Astrocyte of the hippocampus (primary cell): ENCODE results near the gene MBNL2.
"Not testable (repeated sequence)": the region's sequence is repeated elsewhere in the genome, so short reads cannot be mapped to it uniquely, and the experiment has no call there.

Source experiments
- DNase-seq: peaks from one replicate; pipeline ENCODE4 v3.0.0; 2011; ENCODE audit warnings: low read depth, low spot score

Gene MBNL2

DNA sequence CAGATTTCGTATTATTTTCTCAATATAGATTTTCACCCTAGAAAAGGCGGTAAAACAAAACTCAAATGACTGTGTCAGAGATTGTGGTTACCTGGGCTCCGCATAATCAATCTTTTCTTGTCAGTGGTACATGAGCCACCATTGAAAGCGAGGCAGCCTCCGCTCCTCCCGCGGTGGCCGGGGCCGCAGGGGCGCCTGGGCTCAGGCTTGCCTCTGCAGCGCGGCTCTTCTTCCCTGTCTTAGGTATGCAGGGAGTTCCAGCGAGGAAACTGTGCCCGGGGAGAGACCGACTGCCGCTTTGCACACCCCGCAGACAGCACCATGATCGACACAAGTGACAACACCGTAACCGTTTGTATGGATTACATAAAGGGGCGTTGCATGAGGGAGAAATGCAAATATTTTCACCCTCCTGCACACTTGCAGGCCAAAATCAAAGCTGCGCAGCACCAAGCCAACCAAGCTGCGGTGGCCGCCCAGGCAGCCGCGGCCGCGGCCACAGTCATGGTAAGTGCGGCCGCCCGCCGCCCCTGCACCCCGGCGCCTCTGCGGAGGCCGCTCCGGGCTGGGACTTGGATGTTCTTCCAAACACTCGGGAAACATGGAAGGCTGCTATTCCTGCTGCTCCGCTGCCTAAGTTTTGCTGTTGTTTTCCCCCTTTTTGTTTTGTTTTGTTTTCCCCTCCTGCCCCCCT, 124.6 kb downstream of the MBNL2 start:
- no peak for DNase-seq

DNA sequence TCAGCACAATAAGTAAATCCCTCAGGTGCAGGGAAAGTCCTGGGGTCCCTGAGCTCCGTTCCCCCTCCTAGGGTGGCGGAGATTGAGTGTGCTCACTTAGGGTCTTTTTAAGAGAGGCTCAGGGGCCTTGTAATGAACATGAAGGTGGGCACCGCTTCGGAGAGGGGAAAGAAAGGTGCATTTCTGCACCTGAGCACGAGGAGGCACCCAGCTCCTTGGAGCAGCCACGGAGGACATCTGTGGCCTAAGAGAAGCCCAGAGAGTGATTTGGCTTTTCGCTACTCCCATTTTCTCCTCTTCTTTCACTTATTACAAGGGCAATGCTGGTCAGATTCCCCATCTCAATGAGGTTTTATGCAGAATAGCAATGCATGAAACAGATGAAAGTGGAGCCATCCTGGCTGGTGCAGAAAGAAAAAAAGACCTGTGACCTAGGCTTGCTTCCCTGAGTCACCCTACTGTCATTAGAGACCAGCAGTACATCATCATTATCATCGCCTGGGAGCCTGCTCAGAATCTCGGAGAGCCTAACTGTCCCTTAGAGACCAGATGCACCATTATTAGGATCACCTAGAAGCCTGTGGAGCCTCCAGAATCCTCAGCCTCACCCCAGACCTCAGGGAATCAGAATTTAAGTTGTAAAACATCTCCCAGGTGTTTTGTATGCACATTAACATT, 125.3 kb downstream of the MBNL2 start:
- no peak for DNase-seq

DNA sequence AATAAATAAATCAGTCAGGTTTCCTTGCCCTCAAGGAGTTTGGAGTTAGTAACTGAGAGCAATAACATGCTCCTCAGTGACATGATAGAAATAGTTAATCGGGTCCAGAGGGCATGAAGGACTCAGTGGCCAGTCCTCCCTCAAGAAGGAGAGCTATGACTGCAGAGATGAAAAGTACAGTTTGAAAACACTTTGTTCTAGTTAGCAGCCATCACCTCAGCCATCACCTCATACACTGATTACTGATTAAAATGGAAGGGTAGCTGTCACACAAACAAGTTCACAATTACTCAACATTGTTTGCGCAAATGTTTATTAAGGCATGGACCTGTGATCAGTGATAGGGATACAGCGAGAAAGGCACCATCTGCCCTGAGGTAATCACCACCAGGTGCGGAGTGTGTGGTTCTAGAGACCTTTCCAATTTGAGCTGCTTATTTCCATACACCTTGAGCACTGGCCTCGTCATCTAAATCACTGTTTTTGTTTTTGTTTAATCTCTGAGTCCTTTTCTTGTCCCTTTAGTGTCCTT, 126.5 kb downstream of the MBNL2 start:
- no peak for DNase-seq

DNA sequence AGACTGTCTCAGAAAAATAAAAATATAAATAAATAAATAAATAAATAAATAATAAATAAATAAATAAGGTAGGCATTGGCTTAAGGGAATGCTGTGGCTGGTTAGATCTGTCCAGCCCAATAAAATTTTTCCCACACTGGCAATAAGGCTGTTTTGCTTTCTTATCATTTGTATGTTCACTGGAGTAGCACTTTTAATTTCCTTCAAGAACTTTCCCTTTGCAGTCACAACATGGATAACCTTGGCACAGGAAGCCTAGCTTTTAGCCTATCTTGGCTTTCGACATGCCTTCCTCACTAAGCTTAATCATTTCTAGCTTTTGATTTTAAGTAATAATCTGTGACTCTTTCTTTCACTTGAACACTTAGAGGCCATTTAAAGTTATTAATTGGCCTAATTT, 129.9 kb downstream of the MBNL2 start:
- DNase-seq = not testable (repeated sequence)

DNA sequence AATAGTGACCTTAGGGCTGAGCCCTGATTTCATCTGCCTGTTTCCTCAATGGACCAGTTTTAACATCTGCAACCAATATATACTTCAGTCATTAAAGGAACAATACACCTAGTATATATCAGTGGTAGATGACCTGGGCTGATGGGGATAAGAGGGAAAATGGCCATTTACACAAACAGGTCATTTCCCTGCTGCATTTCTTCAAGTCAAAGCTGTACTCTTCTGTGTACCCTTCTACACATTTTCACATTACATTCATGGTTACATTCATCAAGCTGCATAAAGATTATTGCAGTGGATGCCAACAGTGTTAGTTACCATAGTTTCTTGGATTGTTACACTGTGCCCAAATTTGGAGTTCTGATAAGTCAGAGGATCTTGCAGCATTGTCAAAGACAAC, 130.7 kb downstream of the MBNL2 start:
- DNase-seq = no peak

DNA sequence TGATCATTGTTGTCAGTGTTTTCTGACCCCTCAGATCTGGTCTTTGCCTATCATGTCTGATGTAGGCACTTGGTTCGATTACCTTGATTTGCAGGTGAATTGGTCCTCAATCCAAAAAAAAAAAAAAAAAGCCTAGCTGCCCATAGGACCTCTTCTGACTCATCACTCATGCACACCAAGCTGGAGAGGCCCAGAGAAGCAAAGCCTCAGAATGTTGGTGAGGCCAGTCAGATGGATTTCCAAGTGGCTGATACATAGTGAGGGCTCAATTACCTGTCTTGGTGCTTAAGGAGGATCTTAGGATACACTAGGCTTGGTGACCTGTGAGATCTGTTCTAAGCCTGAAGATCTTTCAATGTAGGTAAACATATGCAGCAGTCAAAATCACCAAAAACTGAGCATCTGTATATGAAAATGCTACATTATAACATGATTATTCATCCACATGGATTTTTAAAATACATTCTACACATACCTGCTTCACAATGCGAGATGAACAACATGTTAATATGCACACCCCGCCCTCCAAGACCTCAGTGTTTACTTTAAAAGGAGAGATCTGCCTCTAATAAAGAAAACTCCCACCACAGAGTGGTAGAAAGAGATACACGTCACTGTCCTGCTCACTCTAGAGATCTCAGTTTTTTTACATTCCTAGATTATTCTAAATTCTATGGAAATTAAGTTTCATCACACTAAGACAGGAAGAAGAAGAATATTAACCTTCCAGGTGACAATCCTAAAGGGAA, 132.0 kb downstream of the MBNL2 start:
- DNase-seq = peak; percentile 61

DNA sequence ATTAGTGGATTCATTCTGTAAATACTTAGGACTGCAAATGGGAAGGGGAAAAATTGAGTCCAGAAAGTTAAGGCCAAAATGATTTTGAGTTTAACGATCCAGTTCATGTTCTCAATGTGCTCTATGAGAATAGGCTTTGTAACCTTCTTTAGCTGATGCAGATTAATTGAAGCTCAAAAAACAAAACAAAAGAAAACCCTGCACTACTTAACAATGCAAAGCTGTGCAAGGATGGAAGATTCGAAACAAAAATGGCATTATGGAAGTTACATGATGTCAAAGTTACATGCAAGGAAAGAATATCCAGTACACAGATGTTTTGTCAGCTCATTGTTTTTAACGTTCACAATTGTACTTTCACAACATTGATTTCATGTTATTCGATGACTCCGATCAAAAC, 132.7 kb downstream of the MBNL2 start:
- no peak for DNase-seq

DNA sequence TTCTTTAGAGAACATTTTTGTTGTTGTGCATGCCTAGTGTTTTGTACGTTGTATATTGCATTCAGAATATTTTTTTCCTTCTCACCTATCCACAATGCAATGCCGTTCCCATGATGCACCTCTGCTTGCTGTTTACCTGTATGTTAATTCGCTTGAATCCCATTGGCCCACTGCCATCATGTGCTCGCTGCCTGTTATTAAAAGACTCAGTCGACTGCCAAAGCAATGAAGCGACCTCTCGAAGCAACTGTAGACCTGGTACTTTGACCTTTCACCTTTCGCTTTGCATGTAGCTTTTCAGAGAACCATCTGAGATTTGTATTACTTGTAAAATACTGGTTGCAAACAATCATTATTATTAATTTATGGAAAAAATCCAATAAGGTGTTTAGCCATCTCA, 134.5 kb downstream of the MBNL2 start:
- DNase-seq = no peak

DNA sequence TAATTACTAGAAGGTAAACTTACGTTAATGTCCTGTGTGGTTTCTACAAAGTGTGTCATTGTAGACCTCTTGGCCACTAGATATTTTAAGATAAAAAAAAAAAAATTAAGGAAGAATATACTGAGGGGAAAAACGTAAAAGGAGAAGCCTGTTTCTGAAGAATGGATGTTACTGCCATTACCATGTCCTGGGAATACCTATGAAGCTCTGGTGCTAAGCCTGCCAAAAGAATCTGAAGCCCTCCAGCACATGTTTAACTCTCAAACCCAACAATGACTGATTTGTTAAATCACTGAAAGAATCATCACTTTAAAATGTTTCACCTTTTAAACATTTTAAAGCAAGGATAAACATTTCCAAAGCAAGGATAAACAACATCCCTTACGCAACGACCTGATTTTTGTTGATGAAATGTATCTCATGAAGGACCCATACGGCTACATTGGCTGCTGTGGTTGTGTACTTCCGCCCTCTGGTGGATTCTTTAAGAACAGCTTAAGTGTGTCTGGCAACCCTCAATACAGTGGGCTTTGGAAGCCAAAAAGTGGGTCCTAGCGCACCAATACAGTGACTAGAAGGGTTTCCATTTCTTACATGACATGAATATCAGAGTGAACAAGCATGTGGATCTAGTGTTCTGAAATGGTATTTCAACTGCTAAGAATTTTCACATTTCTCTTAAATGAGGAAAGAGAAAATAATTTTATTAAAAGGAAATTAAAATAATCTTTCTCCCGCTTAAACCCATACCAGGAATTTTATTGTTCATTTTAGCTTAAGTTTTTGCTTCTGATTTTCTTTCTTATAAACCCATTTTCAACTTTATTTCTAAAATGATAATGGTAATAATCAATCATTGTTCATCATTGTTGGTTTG, 137.3 kb downstream of the MBNL2 start:
- peak; percentile 84 for DNase-seq

DNA sequence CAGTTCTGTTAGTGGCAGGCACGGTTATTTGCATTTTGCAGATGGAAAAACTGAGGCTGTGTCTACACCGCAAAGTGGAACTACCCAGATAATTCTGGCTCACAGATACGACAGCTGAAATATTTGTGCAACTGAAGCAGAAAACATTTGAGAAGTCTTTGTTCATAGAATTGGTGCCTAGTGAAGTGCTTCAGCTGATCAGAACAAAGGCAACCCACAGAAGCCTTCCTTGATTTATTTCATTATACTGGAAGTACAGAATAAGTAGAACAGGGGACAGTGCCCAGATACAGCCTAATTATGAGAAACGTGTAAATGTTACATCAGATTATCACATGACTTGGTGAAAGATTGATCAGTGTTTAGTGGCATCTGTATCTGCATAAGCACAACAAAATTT, 138.5 kb downstream of the MBNL2 start:
- no peak for DNase-seq

DNA sequence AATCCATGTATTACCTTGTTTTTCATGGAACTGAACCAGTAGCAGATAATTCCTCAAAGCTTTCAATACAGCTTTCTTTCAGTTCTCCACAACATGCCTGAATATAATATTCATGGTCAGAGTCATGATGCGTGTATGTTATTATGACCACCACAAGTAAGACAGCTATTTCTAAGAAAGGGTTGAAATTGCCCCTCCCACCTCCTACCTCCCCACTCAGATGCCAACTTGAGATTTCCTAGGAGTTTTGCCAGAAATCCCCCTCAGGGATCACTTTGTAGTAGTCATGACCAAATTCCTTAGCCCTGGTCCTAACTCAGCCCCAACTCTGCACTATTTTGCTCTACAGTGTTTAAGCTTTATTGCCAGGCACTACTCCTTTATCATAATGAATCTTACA, 141.9 kb downstream of the MBNL2 start:
- DNase-seq = peak; percentile 27

DNA sequence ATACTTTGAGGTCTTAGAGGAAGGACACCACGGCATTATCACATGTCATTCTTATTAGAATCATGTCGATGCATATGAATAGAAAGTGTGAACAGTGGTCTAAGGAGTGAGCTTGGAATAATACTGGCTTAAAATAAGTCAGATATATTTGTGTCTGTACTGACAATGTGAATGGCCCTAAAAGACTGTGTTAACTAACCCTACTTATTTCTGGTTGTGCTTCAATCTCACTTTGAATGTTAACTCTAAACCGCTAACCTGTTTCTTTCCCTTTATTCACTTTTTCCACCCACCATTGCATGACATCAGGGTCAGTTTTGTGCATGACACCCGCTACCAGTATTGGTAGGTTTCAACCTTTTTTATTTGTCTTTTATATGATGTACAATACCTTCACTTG, 142.7 kb downstream of the MBNL2 start:
- DNase-seq = no peak

DNA sequence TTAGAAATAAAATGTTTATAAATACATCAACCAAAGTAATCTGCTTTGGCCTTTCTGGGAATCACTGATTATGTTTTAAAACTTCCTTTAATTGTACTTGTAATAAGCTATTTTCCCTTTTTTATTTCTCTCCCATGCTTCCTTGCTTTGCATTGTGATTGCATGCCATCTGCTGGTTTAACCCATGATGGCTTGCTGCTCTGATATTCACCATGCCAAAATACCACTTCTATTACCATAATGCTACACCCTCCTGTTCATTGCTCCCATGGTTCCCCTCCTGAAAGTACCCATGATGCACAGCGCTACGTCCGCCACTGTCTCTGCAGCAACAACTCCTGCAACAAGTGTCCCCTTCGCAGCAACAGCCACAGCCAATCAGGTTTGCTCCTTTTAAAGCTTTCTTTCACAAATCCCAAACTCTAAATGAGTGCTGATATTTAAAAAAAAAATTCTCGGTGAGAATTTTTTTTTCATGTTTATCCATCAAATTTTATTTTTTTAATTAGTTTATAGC, 144.1 kb downstream of the MBNL2 start:
- DNase-seq = no peak

DNA sequence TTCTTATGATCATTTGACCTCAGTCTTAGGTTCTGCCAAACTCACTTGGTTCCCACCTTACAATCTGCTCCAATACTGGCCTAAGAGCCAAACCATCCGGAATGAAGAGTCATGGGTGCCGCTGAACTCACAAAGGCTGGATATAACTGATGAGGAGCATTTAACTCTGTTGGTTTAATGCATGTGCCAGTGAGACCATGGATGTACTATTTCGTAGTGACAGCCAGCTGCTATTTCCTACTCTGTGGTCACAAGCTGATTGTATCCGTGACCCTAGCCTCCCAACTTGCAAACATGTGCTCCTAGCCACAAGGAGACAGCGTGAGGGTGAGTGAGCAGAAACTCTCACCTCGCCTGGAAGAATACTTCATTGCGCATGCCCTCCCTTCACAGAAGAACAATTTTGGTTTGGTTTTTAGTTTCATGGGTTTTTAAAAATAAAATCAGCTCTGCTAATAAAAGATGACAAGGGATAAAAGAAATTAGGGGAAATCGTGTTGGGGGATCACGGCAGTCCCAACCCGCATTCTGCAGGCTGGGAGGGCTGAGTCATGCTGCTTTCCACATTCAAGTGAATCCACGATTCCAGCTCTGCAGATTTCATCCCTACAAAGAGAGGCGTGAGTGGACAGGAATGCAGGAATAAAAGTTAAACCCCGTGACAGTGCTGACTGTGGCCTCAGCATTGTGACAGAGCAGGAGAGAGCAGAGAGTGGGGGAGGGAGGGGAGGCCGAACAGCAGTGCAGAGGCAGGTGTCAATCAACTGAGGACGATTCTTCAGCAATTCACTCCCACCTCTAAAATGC, 145.1 kb downstream of the MBNL2 start:
- peak; percentile 92 for DNase-seq

DNA sequence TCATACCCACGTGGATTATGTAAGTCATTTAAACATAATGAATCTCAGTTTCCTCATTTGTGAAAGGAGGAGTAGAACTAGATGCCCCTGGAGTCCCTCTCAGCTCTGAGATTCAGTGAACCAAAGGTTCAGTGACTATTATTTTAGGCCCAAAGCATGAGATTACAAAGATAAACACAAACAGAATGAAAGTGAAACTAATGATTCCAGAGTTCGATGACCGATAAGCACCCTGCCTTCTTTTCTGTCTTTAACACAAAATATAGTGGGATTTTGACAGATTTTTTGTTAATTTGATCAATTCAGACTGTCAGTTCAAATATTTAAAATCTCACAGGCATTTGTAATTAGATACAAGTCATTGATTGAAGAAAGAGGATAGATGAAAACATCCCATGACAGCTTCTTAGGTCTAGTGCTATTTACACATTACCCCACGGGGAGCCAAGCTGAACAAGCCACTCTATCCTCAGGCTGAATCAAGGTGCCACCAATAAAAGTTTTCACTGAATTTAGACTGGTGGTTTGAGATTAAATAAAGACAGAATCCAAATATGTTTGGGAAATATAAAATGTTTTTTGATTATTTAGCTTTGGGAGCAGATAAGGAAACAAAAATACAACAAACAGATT, 147.2 kb downstream of the MBNL2 start:
- DNase-seq = peak; percentile 28

DNA sequence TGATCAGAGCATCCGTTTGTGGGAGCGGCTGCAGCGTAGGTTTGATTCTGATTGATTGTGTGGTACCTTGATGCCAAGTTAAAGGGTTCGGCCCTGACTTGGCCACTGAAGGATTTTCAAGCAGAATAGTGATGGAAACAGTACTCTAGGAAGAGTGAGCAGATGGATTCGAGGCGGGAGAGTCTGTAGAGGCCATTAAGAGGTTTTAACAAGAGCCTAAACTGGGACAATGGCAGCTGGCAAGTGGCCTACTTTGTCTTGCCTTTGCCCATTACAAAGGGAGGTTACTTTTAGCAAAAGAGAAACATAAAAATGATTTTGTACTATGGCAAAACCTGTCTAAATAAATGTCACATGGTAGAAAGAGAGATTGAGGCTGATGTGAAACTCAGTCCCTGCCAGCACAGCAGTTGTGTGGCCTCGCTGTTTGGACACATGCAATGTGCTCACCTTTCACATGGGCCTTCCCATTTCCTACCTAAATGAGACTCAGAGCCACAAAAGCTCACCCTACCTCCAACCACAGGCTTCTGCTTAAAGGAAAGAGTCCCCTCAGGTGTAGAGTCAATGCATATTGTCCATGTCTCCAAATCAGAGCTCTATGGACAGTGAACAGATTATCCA, 149.5 kb downstream of the MBNL2 start:
- DNase-seq = no peak

DNA sequence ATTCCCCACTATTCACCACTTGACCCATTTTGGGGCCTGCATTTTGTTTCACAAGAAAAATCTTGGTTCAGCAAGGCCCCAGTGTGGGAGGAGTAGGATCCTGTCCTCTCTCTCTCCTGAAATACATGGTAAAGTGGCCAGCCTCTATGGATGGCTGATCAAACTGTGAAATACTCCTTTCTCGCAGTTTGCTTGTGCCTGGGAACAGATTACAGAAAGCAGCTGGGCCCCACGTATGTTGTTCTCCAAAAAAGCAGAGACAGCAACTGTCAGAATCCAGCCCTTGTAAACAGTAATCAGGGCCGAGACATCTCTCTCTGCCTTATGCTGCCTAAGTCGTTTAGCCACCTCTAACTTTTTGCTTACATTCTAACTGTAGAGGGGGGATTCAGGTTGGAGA, 150.8 kb downstream of the MBNL2 start:
- no peak for DNase-seq

DNA sequence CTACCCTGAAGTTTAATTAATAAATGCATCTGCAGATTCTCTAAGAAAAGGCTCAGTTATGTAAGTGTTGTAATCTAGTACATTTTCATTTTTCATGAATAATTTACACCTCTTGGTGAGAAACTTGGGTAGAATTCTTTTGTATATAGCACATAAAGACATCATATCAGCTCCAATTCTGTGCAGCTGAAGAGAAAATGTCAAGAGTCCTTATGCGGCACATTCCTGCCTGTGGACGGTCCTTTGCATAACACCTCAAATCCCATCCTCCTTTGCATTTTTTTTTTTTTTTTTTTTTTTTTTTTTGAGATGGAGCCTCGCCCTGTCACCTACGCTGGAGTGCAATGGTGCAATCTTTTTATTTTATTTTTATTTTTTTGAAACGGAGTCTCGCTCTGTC, 151.7 kb downstream of the MBNL2 start:
- no peak for DNase-seq

DNA sequence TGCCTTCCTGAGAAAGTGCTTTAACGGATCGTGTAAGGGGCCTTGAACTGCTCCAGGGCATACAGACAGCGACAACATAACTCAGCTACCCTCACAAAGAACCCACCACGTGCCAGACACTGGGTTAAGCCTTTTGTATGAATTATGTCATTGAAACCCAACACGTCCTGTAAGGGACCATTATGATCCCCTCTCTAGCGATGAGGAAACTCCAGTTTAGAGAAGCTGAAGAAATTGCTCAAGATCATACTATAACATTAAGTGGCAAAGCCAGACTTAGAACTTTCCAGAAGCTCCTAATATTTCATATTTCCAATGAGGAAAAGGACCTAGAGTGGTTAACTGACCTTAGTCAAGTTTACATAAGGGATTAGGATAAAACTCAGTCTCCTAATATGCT, 154.8 kb downstream of the MBNL2 start:
- no peak for DNase-seq

DNA sequence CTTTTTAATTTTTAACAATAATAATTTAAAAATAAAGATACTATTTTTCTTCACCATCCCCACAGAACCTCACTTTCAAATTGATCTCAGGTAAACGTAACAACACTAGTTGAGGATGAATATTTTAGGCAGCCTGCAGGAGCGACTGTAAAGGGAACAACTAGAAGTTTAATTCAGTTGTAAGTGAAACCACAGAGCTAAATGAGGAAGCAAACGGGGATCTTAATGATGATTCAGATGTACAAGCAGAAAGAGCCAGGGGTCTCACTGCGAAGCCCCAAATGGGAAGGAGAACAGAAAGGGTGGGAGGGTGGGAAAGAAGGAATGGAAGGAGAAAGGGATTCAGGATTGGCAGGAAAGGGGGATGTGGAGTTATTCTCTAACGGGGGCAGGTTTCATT, 157.3 kb downstream of the MBNL2 start:
- DNase-seq = no peak
